A673 (cell line): Measurements from ENCODE around the gene UBE2E1.

Source experiments
- EZH2 ChIP-seq: fragments of 200-600 bp; sonication (generic); IDR thresholded peaks from 2 replicates; pipeline ENCODE4 v1.6.1; 2017; ENCODE audit warnings: borderline replicate concordance, low read depth, mild to moderate bottlenecking, mixed read lengths, antibody characterized with exemption, low read length; ENCODE audit not compliant: poor library complexity, severe bottlenecking
- TF ChIP-seq, protein P1 (sequence below): fragments of 300-800, 200-600 bp; sonication (generic); conservative IDR thresholded peaks from 2 replicates; pipeline ENCODE4 v1.5.1; 2017; ENCODE audit warnings: low read depth, mild to moderate bottlenecking, antibody characterized with exemption, low read length, moderate library complexity, mixed read lengths

DNA sequence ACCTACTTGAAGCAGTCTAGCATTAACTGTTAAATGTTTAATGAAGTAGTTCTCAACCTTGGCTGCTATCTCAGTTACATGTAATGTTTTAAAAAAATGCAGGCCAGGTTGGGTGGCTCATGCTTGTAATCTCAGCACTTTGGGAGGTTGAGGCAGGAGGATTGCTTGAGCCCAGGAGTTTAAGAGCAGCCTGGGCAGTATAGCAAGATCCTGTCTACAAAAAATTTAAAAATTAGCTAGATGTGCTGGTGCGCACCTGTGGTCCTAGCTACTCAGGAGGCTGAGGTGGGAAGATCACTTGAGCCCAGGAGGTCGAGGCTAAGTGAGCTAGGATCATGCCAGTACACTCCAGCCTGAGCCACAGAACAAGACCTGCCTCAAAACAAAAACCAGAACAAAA is 29.3 kb downstream of the UBE2E1 start:
- TF ChIP-seq, protein P1, sequence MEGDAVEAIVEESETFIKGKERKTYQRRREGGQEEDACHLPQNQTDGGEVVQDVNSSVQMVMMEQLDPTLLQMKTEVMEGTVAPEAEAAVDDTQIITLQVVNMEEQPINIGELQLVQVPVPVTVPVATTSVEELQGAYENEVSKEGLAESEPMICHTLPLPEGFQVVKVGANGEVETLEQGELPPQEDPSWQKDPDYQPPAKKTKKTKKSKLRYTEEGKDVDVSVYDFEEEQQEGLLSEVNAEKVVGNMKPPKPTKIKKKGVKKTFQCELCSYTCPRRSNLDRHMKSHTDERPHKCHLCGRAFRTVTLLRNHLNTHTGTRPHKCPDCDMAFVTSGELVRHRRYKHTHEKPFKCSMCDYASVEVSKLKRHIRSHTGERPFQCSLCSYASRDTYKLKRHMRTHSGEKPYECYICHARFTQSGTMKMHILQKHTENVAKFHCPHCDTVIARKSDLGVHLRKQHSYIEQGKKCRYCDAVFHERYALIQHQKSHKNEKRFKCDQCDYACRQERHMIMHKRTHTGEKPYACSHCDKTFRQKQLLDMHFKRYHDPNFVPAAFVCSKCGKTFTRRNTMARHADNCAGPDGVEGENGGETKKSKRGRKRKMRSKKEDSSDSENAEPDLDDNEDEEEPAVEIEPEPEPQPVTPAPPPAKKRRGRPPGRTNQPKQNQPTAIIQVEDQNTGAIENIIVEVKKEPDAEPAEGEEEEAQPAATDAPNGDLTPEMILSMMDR = no peak
- no peak for TF ChIP-seq EZH2
